ENCODE data around the gene SP2. TPM values are rescaled to one million over a fixed set of nuclear protein-coding genes. Genes with fewer than 3 reads are reported as not detected.

Gene SP2
- total and polyA plus RNA-seq, 5 experiments from 2014 or later, result 4.5 to 31.7 (median 13.0) TPM

- H3K4me3 Mint-ChIP-seq, result peak overlapping the region; percentile 12 to 79 (median 65)
- H3K9me3 Mint-ChIP-seq, result no peaks in the 10 kb centered on the region
- DNase-seq (peak; percentile 47 to 84 (median 54)), ATAC-seq (peak; percentile 54 to 57)
- POLR2A ChIA-PET, result interaction anchor here (0.9 to 8.0 kb wide), 3 partner anchors 24 to 101 kb away, joined by 3 to 70 read pairs (median 46); partner anchors contain the start of genes CDK5RAP3 and SP2
- peaks cover 39 to 88% (median 72%) of the 10 kb centered on the region in 4 donors for H3K4me1 Mint-ChIP-seq
- peaks cover 0 to 31% (median 1%) of the 10 kb centered on the region in 3 donors for H3K36me3 Mint-ChIP-seq
- H3K27me3 Mint-ChIP-seq, result no peaks in the 10 kb centered on the region
- H3K27ac Mint-ChIP-seq, result peak overlapping the region; percentile 45 to 95 (median 85)
Measured at GRCh38 chr17:47946929-47947397, 50.9 kb downstream of the SP2 start.

- no peaks in the 10 kb centered on the region for H3K27me3 Mint-ChIP-seq
- H3K9me3 Mint-ChIP-seq, result no peaks in the 10 kb centered on the region
- H3K36me3 Mint-ChIP-seq, result peaks cover 0 to 31% (median 1%) of the 10 kb centered on the region in 3 donors
- POLR2A ChIA-PET, result interaction anchor here (1.6 to 5.5 kb wide), 3 partner anchors 7 to 22 kb away, joined by 6 to 46 read pairs (median 16); partner anchors contain the start of genes CDK5RAP3 and PNPO
- peak overlapping the region in 9 of 10 donors; percentile 72 to 85 (median 77) for H3K4me3 Mint-ChIP-seq
- ATAC-seq (peak in 1 of 2 donors; percentile 3), DNase-seq (no peak)
- peaks cover 36 to 74% (median 57%) of the 10 kb centered on the region in 4 donors for H3K4me1 Mint-ChIP-seq
- peak overlapping the region; percentile 64 to 92 (median 87) for H3K27ac Mint-ChIP-seq
Measured at GRCh38 chr17:47948706-47949196, 52.7 kb downstream of the SP2 start.

- Mint-ChIP-seq H3K36me3 (peaks cover 0 to 33% (median 1%) of the 10 kb centered on the region in 3 donors), H3K9me3 (no peaks in the 10 kb centered on the region), H3K27me3 (no peaks in the 10 kb centered on the region), H3K27ac (peak overlapping the region; percentile 64 to 92 (median 87)), H3K4me1 (peaks cover 36 to 68% (median 53%) of the 10 kb centered on the region in 4 donors), H3K4me3 (peak overlapping the region; percentile 72 to 85 (median 78))
- ATAC-seq (peak; percentile 65 to 77), DNase-seq (peak; percentile 48 to 89 (median 71))
- POLR2A ChIA-PET, result interaction anchor here (1.0 to 5.5 kb wide), 7 partner anchors 8 to 118 kb away, joined by 3 to 46 read pairs (median 6); partner anchors contain the start of genes CDK5RAP3, LRRC46, MRPL10 and PNPO
Measured at GRCh38 chr17:47949197-47949759, 53.2 kb downstream of the SP2 start.

- peaks cover 0 to 35% (median 0%) of the 10 kb centered on the region in 3 donors for H3K36me3 Mint-ChIP-seq
- H3K9me3 Mint-ChIP-seq, result no peaks in the 10 kb centered on the region
- ATAC-seq, result peak; percentile 42 to 71
Measured at GRCh38 chr17:47949946-47950345, 53.9 kb downstream of the SP2 start.

GRCh38 chr17:47950448-47950847, 54.4 kb downstream of the SP2 start:
- DNase-seq (no peak), ATAC-seq (no peak)
- POLR2A ChIA-PET, result interaction anchor here (1.0 to 5.5 kb wide), 5 partner anchors 9 to 119 kb away, joined by 3 to 46 read pairs (median 12); partner anchors contain the start of genes CDK5RAP3, LRRC46, MRPL10 and PNPO
- Mint-ChIP-seq H3K9me3 (no peaks in the 10 kb centered on the region), H3K4me3 (no peak overlapping the region), H3K27ac (peak overlapping the region in 9 of 10 donors; percentile 64 to 92 (median 86)), H3K36me3 (peaks cover 0 to 31% (median 0%) of the 10 kb centered on the region in 3 donors), H3K27me3 (no peaks in the 10 kb centered on the region), H3K4me1 (peaks cover 27 to 57% (median 41%) of the 10 kb centered on the region in 4 donors)

More at GRCh38 chr17:47949946-47950345, 53.9 kb downstream of the SP2 start:
- DNase-seq, result peak in 5 of 10 donors; percentile 9 to 34 (median 30)
- Mint-ChIP-seq H3K4me3 (peak overlapping the region; percentile 72 to 85 (median 78)), H3K27me3 (no peaks in the 10 kb centered on the region), H3K27ac (peak overlapping the region; percentile 64 to 92 (median 87)), H3K4me1 (peaks cover 32 to 62% (median 46%) of the 10 kb centered on the region in 4 donors)
- POLR2A ChIA-PET, result interaction anchor here (1.0 to 5.5 kb wide), 7 partner anchors 9 to 118 kb away, joined by 3 to 46 read pairs (median 6); partner anchors contain the start of genes CDK5RAP3, LRRC46, MRPL10 and PNPO

- peaks cover 0 to 18% (median 0%) of the 10 kb centered on the region in 3 donors for H3K36me3 Mint-ChIP-seq
Measured at GRCh38 chr17:47952171-47953021, 56.4 kb downstream of the SP2 start.

GRCh38 chr17:47953909-47954308, 57.9 kb downstream of the SP2 start:
- Mint-ChIP-seq H3K27ac (no peak overlapping the region), H3K4me3 (no peak overlapping the region), H3K36me3 (peaks cover 0 to 10% (median 0%) of the 10 kb centered on the region in 3 donors), H3K4me1 (peaks cover 15 to 27% (median 16%) of the 10 kb centered on the region in 4 donors), H3K27me3 (no peaks in the 10 kb centered on the region), H3K9me3 (no peaks in the 10 kb centered on the region)
- ATAC-seq (no peak), DNase-seq (no peak)
- POLR2A ChIA-PET, result interaction anchor here (0.8 to 0.9 kb wide), 2 partner anchors 17 to 59 kb away, joined by 3 to 4 read pairs; partner anchors contain the start of genes CDK5RAP3 and SP2

More at GRCh38 chr17:47952171-47953021, 56.4 kb downstream of the SP2 start:
- peaks cover 18 to 39% (median 23%) of the 10 kb centered on the region in 4 donors for H3K4me1 Mint-ChIP-seq
- no peaks in the 10 kb centered on the region for H3K27me3 Mint-ChIP-seq
- H3K27ac Mint-ChIP-seq, result peak overlapping the region in 6 of 10 donors; percentile 21 to 81 (median 42)
- no peak overlapping the region for H3K4me3 Mint-ChIP-seq
- H3K9me3 Mint-ChIP-seq, result no peaks in the 10 kb centered on the region
- ATAC-seq, result no peak
- no peak for DNase-seq
- POLR2A ChIA-PET, result interaction anchor here (1.4 kb wide), 1 partner anchor 8 kb away, joined by 3 read pairs; no protein-coding TSS in a partner anchor

GRCh38 chr17:47955497-47956461, 59.7 kb downstream of the SP2 start:
- Mint-ChIP-seq H3K4me3 (no peak overlapping the region), H3K4me1 (peaks cover 0 to 10% (median 3%) of the 10 kb centered on the region in 4 donors), H3K27me3 (no peaks in the 10 kb centered on the region), H3K9me3 (no peaks in the 10 kb centered on the region), H3K27ac (no peak overlapping the region), H3K36me3 (peaks cover 0 to 4% (median 0%) of the 10 kb centered on the region in 3 donors)
- ATAC-seq (no peak), DNase-seq (no peak)
- POLR2A ChIA-PET, result interaction anchor here (0.7 to 1.5 kb wide), 4 partner anchors 15 to 1060 kb away, joined by 3 to 8 read pairs (median 4); partner anchors contain the start of genes CDK5RAP3 and SP2

- Mint-ChIP-seq H3K9me3 (no peaks in the 10 kb centered on the region), H3K4me3 (no peak overlapping the region), H3K27me3 (no peaks in the 10 kb centered on the region), H3K27ac (no peak overlapping the region), H3K4me1 (peaks cover 0 to 6% (median 1%) of the 10 kb centered on the region in 4 donors), H3K36me3 (peaks cover 0 to 4% (median 0%) of the 10 kb centered on the region in 3 donors)
- ATAC-seq, result no peak
- DNase-seq, result no peak
- POLR2A ChIA-PET, result interaction anchor here (0.5 to 1.5 kb wide), 3 partner anchors 12 to 14 kb away, joined by 3 to 5 read pairs (median 5); partner anchors contain the start of gene CDK5RAP3
Measured at GRCh38 chr17:47956791-47957590, 61.0 kb downstream of the SP2 start.
